Globus pallidus (tissue), 1 donor: Measurements from ENCODE around the gene ACOT6.
"Not testable (repeated sequence)": the region's sequence is repeated elsewhere in the genome, so short reads cannot be mapped to it uniquely, and the experiment has no call there.

Source experiments
- DNase-seq: peaks from one replicate; pipeline ENCODE4 v3.0.0-alpha.2; 2015; ENCODE audit warnings: low spot score

The ACOT6 gene

DNA sequence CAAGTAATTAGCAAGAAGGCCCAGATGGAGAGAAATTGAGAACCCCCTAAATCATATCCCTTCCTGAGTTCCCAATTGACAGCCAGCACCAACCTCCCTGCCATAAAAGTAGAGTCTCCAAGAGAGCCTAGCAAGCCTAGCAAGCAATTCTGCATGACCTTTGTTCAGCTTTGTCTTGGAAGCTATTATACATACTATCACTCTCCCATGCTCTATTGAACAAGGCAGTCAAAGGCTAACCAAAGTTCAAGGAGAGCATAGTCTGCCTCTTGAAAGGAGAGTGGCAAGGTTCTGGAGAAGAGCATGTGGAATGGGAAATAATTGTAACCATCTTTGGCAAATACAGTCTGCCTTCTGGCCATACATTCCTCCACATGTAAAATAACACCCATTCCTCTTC is 12.8 kb upstream of the ACOT6 start:
- no peak for DNase-seq

DNA sequence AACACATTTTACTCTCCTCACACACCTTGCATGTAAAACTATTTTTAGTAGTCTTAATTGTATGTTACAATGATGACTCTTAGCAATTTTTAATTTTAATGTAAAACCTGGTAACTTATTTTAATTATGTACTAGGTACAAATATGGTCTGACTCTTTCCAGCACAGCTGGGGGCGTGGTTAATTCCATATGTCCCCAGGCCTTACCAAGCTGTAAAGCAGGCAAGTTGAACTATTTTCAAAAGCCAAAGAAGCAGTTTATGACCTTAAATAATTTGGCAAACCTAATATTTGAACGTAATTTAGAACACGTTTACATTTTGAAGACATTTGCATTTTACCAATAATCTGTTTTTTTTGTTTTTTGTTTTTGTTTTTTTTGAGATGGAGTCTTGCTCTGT is 9.3 kb upstream of the ACOT6 start:
- no peak for DNase-seq

DNA sequence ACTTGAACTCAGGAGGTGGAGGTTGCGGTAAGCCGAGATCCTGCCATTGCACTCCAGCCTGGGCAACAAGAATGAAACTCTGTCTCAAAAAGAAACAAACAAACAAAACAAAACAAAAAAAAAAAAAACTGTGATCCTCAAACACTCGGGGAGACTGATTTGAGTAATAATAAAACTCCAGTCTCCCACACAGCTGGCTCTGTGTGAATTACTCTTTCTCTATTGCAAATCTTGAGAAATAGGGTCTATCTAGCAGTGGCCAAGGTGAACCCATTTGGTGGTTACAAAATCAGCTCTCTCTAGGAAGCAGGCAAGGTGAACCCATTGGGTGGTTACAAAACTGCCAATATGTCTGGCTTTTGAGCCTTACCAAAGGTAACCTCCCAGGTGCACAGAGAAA is 6.0 kb upstream of the ACOT6 start:
- DNase-seq: no peak

- DNase-seq: no peak
Observed at GRCh38 chr14:73607241-73607640, 5.1 kb upstream of the ACOT6 start.

DNA sequence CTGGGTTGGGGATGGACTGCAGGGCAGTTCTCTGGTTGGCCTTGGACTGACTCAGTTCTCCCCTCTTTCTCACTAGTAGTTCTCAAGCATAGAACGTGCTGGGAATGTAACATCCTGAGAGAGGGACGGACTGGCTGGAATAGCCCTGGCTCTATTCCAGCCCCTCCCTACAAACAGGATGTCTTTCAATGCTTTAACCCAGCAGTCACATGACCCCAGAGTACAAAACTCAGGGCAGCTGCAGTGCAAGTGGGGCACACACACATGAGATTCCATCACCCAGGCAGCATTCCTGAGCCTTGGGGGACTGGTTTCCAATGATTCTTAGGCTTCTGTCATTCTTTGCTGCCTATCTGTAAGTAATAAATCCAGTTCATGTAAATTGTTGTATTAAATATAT is 1.6 kb upstream of the ACOT6 start:
- DNase-seq: peak; percentile 24

DNA sequence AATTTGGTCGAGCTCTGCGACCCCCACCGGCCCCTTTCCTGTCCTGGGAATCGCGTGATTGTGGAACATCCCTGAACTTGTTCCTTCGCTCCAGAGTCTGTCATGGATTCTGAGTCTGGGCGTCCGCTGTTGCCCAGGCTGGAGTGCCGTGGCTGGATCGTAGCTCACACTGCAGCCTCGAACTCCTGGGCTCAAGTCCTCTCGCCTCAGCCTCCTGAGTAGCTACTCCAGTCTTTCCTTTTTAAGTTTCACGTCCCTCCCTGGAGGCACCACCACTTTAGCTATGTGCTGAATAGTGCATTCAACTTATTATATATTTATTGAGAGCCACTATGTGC is 698 bp downstream of the ACOT6 start:
- no peak for DNase-seq

- no peak for DNase-seq
Observed at GRCh38 chr14:73613419-73613963, 1.2 kb downstream of the ACOT6 start.

DNA sequence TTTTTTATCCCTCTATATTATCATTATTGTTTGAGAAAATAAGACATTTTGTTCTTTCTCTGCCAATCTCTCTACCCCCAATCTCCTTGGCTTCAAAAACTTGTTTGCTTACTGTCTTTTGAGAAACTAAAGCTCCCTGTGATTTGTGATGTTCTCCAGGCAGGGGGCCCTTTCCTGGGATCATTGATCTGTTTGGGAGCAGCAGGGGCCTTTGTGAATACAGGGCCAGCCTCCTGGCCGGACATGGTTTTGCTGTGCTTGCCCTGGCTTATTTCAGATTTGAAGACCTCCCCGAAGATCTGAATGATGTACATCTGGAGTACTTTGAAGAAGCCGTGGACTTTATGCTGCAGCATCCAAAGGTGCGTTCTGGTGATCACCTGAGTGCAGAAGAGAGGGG is 4.5 kb downstream of the ACOT6 start:
- DNase-seq: no peak

- no peak for DNase-seq
Observed at GRCh38 chr14:73619524-73619923, 7.2 kb downstream of the ACOT6 start.

GRCh38 chr14:73620268-73620667 is 8.0 kb downstream of the ACOT6 start:
- DNase-seq: no peak

DNA sequence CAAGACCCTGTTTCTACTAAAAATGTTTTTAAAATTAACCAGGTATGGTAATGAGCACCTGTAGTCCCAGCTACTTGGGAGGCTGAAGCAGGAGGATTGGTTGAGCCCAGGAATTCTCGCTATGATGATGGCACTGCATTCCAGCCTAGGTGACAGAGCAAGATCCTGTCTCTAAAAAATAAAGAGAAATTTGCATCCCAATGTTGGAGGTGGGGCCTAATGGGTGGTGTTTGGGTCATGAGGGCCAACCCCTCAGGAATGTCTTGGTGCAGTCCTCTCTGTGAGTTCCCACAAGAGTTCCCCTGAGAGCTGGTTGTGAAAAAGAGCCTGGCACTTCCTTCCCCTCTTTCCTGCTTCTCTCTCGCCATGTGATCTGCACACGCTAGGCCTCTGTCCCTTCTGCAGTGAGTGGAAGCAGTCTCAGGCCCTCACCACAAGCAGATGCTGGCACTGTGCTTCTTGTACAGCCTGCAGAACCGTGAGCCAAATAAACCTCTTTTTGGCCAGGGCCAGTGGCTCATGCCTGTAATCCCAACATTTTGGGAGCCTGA is 11.3 kb downstream of the ACOT6 start:
- DNase-seq: no peak

DNA sequence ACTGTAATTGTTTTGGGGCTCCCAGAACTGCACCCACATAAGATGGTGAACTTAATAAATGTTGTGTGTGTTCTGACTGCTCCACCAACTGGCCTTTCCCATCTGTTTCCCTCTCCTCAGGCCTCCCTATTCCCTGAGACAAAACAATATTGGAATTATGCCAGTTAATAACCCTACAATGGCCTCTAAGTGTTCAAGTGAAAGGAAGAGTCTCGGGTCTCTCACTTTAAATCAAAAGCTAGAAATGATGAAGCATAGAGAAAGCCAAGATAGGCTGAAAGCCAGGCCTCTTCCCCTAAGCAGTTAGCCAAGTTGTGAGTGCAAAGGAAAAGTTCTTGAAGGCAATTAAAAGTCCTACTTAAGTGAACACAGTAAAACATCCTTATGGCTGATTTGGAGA is 13.4 kb downstream of the ACOT6 start:
- DNase-seq: no peak

DNA sequence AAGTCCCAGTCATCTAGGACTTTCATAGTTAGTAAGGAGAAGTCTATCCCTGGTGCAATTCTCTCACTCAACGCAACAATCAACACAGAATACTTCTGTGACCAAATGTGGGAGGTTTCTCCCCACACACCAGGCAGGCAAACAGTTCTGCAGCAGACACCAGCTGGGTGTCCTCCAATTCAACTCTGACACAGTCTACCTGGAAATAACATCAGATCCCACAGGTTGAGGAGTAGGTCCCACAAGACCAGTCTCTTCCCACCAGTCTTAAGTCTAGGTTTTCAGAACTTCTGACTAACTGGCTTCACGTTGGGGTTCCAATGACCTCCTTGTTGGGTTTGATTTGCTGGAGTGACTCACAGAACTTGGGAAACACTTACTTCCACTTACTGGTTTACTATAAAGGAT is 14.8 kb downstream of the ACOT6 start:
- DNase-seq: no peak

GRCh38 chr14:73630009-73630780 is 17.9 kb downstream of the ACOT6 start:
- no peak for DNase-seq

GRCh38 chr14:73633116-73634010 is 21.0 kb downstream of the ACOT6 start:
- DNase-seq: peak; percentile 71

GRCh38 chr14:73634011-73634833 is 21.9 kb downstream of the ACOT6 start:
- no peak for DNase-seq

DNA sequence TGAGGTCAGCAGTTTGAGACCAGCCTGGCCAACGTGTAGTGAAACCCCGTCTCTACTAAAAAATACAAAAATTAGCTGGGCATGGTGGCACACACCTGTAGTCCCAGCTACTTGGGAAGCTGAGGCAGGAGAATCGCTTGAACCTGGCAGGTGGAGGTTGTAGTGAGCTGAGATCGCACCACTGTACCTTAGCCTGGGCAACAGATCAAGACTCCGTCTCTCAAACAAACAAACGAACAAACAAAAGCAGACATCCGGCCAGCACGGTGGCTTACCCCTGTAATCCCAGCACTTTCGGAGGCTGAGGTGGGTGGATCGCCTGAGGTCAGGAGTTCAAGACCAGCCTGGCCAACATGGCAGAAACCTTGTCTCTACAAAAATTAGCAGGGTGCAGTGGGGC is 24.0 kb downstream of the ACOT6 start:
- not testable (repeated sequence) for DNase-seq

DNA sequence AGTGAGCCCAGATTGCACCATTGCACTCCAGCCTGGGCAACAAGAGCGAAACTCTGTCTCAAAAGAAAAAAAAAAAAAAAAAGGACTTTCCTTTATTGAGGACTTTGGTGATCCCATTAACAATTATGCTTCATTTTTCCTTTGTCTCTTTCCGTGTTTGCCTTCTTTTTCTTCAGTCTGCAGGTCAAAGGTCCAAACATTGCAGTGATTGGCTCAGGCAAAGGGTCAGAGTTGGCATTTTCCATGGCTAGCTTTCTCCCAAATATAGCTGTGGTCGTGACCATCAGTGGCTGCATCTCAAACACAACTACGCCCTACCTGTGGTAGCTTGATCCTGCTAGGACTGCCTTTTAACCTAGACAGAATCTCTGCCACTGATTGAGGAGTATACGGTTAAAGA is 25.5 kb downstream of the ACOT6 start:
- DNase-seq: no peak

GRCh38 chr14:73640796-73641365 is 28.6 kb downstream of the ACOT6 start:
- DNase-seq: no peak

- peak; percentile 87 for DNase-seq
Observed at GRCh38 chr14:73644531-73645247, 32.4 kb downstream of the ACOT6 start, which contains the start of gene DNAL1. TSS of gene DNAL1 (plus strand) at chr14:73644986. CDS start at chr14:73645040, 54 bp downstream.

DNA sequence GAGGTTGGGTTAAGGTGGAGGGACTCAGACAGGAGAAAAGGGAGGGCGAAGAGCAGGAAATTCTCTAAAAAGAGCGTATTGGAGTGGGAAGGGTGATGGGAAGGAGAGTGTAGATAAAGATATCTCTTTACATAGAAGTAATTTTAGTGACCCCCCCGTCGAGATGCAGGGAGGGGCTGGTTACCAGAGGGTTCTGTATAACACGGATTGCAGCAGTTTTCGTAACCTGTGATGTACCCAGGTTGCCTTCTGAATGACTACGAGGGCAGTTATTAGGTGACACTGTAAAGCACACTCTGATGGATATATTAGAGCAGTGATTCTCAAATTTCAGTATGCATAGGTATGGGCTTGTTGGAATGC is 32.9 kb downstream of the ACOT6 start:
- DNase-seq: no peak
